ENCODE data around the gene CARD11.

- no peak for TF ChIP-seq EZH2 (IDR thresholded peaks at IDR 0.05)
- no peak for TF ChIP-seq ZBTB33 (IDR thresholded peaks at IDR 0.05; ENCODE audit: extremely low read depth, insufficient replicate concordance, low read length)
- TF ChIP-seq YY1 (IDR thresholded peaks at IDR 0.05; ENCODE audit: extremely low read depth, insufficient replicate concordance, low read depth, low read length): no peak
- TF ChIP-seq, protein P1, sequence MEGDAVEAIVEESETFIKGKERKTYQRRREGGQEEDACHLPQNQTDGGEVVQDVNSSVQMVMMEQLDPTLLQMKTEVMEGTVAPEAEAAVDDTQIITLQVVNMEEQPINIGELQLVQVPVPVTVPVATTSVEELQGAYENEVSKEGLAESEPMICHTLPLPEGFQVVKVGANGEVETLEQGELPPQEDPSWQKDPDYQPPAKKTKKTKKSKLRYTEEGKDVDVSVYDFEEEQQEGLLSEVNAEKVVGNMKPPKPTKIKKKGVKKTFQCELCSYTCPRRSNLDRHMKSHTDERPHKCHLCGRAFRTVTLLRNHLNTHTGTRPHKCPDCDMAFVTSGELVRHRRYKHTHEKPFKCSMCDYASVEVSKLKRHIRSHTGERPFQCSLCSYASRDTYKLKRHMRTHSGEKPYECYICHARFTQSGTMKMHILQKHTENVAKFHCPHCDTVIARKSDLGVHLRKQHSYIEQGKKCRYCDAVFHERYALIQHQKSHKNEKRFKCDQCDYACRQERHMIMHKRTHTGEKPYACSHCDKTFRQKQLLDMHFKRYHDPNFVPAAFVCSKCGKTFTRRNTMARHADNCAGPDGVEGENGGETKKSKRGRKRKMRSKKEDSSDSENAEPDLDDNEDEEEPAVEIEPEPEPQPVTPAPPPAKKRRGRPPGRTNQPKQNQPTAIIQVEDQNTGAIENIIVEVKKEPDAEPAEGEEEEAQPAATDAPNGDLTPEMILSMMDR (IDR thresholded peaks at IDR 0.05 in 2 of 3, conservative IDR thresholded peaks at IDR 0.05 in 1 of 3; ENCODE audit: borderline replicate concordance in 1 of 3, insufficient read depth in 1 of 3, low read depth in 2 of 3, low read length in 2 of 3): no peak
- TF ChIP-seq ATF3 (IDR thresholded peaks at IDR 0.05): no peak
- TF ChIP-seq POLR2A (IDR thresholded peaks at IDR 0.05; ENCODE audit: borderline replicate concordance, extremely low read depth, insufficient read depth, insufficient read length): no peak
- no peak for TF ChIP-seq ZFX (IDR thresholded peaks at IDR 0.05)
- no peak for TF ChIP-seq JUND (IDR thresholded peaks at IDR 0.05)
Measured at GRCh38 chr7:2996141-2996540, 47.5 kb downstream of the CARD11 start.
